ENCODE measurements around the gene NOP10.
"Not testable (repeated sequence)": the region's sequence is repeated elsewhere in the genome, so short reads cannot be mapped to it uniquely, and the experiment has no call there.

Gene NOP10

DNA sequence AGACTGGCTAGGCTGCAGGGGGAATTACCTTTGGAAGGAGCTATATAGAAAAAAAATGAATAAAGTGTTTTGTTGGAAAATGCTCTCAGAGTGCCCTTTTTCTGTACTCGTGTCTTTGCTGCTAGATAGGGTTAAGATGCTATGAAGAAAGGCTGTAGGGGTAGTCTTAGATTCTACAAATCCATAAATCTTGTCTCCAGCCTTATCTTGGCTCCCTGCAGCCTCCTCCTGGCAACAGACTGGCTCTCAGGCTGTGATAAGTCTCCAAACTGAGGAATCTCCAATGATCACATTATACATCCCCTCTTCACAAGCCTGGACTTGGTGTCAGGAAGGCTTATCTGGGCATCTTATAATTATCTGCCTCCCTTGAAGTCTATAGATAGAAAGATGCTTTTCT is 14.7 kb upstream of the NOP10 start:
- Histone ChIP-seq H3K4me3 (ENCODE audit: low read length) (no peak overlapping the region), H3F3A (ENCODE audit: control insufficient read depth, insufficient read depth) (no peaks in the 10 kb centered on the region), H3K36me3 (ENCODE audit: control insufficient read depth, low read length) (peaks cover 23% of the 10 kb centered on the region), H3K79me2 (ENCODE audit: control insufficient read depth, low read length) (no peaks in the 10 kb centered on the region), H4K20me1 (ENCODE audit: control insufficient read depth, insufficient read depth, low read depth, low read length) (no peaks in the 10 kb centered on the region), H3K27ac (ENCODE audit: low read depth, low read length) (no peak overlapping the region), H3K27me3 (ENCODE audit: control insufficient read depth, low read length) (no peaks in the 10 kb centered on the region), H3K9me3 (ENCODE audit: control insufficient read depth, insufficient read depth, low read length) (no peaks in the 10 kb centered on the region), H3K4me1 (ENCODE audit: control insufficient read depth, low read length) (no peaks in the 10 kb centered on the region), H3K9me2 (replicated peaks; ENCODE audit: control insufficient read depth, low read length) (no peaks in the 10 kb centered on the region), H3K4me2 (ENCODE audit: low read length) (no peak overlapping the region)
- TF ChIP-seq, protein P1, sequence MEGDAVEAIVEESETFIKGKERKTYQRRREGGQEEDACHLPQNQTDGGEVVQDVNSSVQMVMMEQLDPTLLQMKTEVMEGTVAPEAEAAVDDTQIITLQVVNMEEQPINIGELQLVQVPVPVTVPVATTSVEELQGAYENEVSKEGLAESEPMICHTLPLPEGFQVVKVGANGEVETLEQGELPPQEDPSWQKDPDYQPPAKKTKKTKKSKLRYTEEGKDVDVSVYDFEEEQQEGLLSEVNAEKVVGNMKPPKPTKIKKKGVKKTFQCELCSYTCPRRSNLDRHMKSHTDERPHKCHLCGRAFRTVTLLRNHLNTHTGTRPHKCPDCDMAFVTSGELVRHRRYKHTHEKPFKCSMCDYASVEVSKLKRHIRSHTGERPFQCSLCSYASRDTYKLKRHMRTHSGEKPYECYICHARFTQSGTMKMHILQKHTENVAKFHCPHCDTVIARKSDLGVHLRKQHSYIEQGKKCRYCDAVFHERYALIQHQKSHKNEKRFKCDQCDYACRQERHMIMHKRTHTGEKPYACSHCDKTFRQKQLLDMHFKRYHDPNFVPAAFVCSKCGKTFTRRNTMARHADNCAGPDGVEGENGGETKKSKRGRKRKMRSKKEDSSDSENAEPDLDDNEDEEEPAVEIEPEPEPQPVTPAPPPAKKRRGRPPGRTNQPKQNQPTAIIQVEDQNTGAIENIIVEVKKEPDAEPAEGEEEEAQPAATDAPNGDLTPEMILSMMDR (IDR thresholded peaks at IDR 0.05; ENCODE audit: low read depth, low read length, poor library complexity, severe bottlenecking) = no peak

DNA sequence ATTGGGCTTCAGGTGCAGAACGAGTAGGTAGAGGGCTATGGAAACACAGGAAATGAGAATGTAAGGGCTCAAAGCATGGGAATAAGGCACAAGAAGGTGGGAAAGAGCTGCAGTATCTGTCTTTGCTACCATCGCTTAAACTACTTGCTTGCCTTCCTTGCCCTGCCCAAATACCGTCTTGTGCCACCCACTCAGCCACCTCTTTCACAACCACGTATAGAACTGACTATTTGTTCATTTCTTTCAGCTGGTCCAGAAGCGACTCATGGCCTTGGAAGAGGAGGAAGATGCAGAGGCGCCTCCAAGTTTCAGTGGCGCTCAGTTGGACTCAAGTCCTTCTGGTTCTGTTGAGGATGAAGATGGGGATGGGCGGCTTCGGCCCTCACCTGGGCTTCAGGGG is 12.3 kb upstream of the NOP10 start:
- H3K4me3 ChIP-seq (ENCODE audit: low read length) = no peak overlapping the region
- H3K4me1 ChIP-seq (ENCODE audit: control insufficient read depth, low read length) = no peaks in the 10 kb centered on the region
- H3F3A ChIP-seq (ENCODE audit: control insufficient read depth, insufficient read depth) = no peaks in the 10 kb centered on the region
- no peaks in the 10 kb centered on the region for H3K9me2 ChIP-seq (replicated peaks; ENCODE audit: control insufficient read depth, low read length)
- no peak overlapping the region for H3K27ac ChIP-seq (ENCODE audit: low read depth, low read length)
- H4K20me1 ChIP-seq (ENCODE audit: control insufficient read depth, insufficient read depth, low read depth, low read length) = no peaks in the 10 kb centered on the region
- TF ChIP-seq, protein P1 (IDR thresholded peaks at IDR 0.05; ENCODE audit: low read depth, low read length, poor library complexity, severe bottlenecking) = no peak
- no peak for TF ChIP-seq EZH2phosphoT487 (IDR thresholded peaks at IDR 0.05; ENCODE audit: borderline replicate concordance, low read length)
- no peak overlapping the region for H3K4me2 ChIP-seq (ENCODE audit: low read length)
- no peaks in the 10 kb centered on the region for H3K9me3 ChIP-seq (ENCODE audit: control insufficient read depth, insufficient read depth, low read length)
- H3K36me3 ChIP-seq (ENCODE audit: control insufficient read depth, low read length) = peaks cover 5% of the 10 kb centered on the region
- H3K79me2 ChIP-seq (ENCODE audit: control insufficient read depth, low read length) = no peaks in the 10 kb centered on the region
- no peaks in the 10 kb centered on the region for H3K27me3 ChIP-seq (ENCODE audit: control insufficient read depth, low read length)

DNA sequence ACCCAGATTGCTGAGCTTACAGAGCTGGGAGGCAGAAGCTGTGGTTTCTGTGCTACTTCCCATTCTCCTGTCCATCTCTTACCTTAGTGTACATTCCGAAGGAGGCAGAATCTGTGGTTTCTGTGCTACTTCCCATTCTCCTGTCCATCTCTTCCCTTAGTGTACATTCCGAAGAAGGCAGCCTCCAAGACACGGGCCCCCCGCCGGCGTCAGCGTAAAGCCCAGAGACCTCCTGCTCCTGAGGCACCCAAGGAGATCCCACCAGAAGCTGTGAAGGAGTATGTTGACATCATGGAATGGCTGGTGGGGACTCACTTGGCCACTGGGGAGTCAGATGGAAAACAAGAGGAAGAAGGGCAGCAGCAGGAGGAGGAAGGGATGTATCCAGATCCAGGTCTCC is 11.3 kb upstream of the NOP10 start:
- no peak overlapping the region for H3K4me3 ChIP-seq (ENCODE audit: low read length)
- H4K20me1 ChIP-seq (ENCODE audit: control insufficient read depth, insufficient read depth, low read depth, low read length) = no peaks in the 10 kb centered on the region
- no peaks in the 10 kb centered on the region for H3F3A ChIP-seq (ENCODE audit: control insufficient read depth, insufficient read depth)
- no peaks in the 10 kb centered on the region for H3K9me2 ChIP-seq (replicated peaks; ENCODE audit: control insufficient read depth, low read length)
- TF ChIP-seq, protein P1 (IDR thresholded peaks at IDR 0.05; ENCODE audit: low read depth, low read length, poor library complexity, severe bottlenecking) = no peak
- TF ChIP-seq EZH2phosphoT487 (IDR thresholded peaks at IDR 0.05; ENCODE audit: borderline replicate concordance, low read length) = no peak
- H3K79me2 ChIP-seq (ENCODE audit: control insufficient read depth, low read length) = no peaks in the 10 kb centered on the region
- no peak overlapping the region for H3K27ac ChIP-seq (ENCODE audit: low read depth, low read length)
- no peak overlapping the region for H3K4me2 ChIP-seq (ENCODE audit: low read length)
- H3K36me3 ChIP-seq (ENCODE audit: control insufficient read depth, low read length) = peaks cover 3% of the 10 kb centered on the region
- no peaks in the 10 kb centered on the region for H3K4me1 ChIP-seq (ENCODE audit: control insufficient read depth, low read length)
- H3K9me3 ChIP-seq (ENCODE audit: control insufficient read depth, insufficient read depth, low read length) = no peaks in the 10 kb centered on the region
- H3K27me3 ChIP-seq (ENCODE audit: control insufficient read depth, low read length) = no peaks in the 10 kb centered on the region

DNA sequence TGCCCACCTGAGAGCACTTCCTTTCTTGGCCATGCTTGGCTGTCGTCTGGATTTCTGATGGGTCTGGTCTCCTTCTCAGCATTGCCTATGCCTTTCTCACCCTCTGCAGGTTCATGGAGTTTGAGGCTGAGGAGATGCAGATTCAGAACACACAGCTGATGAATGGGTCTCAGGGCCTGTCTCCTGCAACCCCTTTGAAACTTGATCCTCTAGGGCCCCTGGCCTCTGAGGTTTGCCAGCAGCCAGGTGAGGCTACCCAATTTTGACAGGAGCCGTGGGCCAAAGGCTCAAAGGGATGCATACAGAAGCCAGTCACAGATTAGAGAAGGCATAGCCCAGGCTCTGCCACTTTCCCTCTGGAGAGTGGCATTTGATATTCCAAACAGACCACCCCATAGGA is 10.7 kb upstream of the NOP10 start:
- Histone ChIP-seq H3K4me2 (ENCODE audit: low read length) (no peak overlapping the region), H3K27me3 (ENCODE audit: control insufficient read depth, low read length) (no peaks in the 10 kb centered on the region), H3K36me3 (ENCODE audit: control insufficient read depth, low read length) (peaks cover 3% of the 10 kb centered on the region), H3K4me1 (ENCODE audit: control insufficient read depth, low read length) (no peaks in the 10 kb centered on the region), H3K4me3 (ENCODE audit: low read length) (no peak overlapping the region), H3K79me2 (ENCODE audit: control insufficient read depth, low read length) (no peaks in the 10 kb centered on the region), H3K9me3 (ENCODE audit: control insufficient read depth, insufficient read depth, low read length) (no peaks in the 10 kb centered on the region), H3K27ac (ENCODE audit: low read depth, low read length) (no peak overlapping the region), H4K20me1 (ENCODE audit: control insufficient read depth, insufficient read depth, low read depth, low read length) (no peaks in the 10 kb centered on the region), H3F3A (ENCODE audit: control insufficient read depth, insufficient read depth) (no peaks in the 10 kb centered on the region), H3K9me2 (replicated peaks; ENCODE audit: control insufficient read depth, low read length) (no peaks in the 10 kb centered on the region)
- TF ChIP-seq, protein P1 (IDR thresholded peaks at IDR 0.05; ENCODE audit: low read depth, low read length, poor library complexity, severe bottlenecking) = no peak
- no peak for TF ChIP-seq EZH2phosphoT487 (IDR thresholded peaks at IDR 0.05; ENCODE audit: borderline replicate concordance, low read length)

DNA sequence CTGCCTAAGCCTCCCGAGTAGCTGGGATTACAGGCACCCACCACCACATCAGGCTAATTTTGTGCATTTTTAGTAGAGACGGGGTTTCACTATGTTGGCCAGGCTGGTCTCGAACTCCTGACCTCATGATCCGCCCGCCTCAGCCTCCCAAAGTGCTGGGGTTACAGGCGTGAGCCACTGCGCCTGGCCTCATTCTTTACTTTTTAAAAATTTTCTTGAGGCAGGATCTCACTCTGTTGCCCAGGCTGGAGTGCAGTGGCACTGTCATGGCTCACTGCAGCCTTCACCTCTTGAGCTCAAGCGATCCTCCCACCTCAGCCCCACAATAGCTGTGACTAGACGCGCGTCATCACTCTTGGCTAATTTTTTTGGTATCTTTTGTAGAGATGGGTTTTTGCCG is 10.1 kb upstream of the NOP10 start:
- not testable (repeated sequence) for H3K9me2 ChIP-seq (replicated peaks; ENCODE audit: control insufficient read depth, low read length); H3K4me1 ChIP-seq (ENCODE audit: control insufficient read depth, low read length); H3K27ac ChIP-seq (ENCODE audit: low read depth, low read length); H4K20me1 ChIP-seq (ENCODE audit: control insufficient read depth, insufficient read depth, low read depth, low read length); H3F3A ChIP-seq (ENCODE audit: control insufficient read depth, insufficient read depth); H3K4me3 ChIP-seq (ENCODE audit: low read length); H3K27me3 ChIP-seq (ENCODE audit: control insufficient read depth, low read length); H3K4me2 ChIP-seq (ENCODE audit: low read length); H3K79me2 ChIP-seq (ENCODE audit: control insufficient read depth, low read length); H3K36me3 ChIP-seq (ENCODE audit: control insufficient read depth, low read length); H3K9me3 ChIP-seq (ENCODE audit: control insufficient read depth, insufficient read depth, low read length)

Data from DOHH2 (cell line).